ENCODE data around the gene VRK3.

- TF ChIP-seq GATA2 (IDR thresholded peaks at IDR 0.05; ENCODE audit: low read depth, low read length) (no peak), GATA3 (IDR thresholded peaks at IDR 0.05; ENCODE audit: low read depth, low read length) (no peak)
Measured at GRCh38 chr19:49999371-50000010, 25.7 kb downstream of the VRK3 start.
